ENCODE results near the gene VSX1.
A peak's percentile ranks its signal among the peaks of the same experiment; 100 is the strongest.

Gene VSX1

GRCh38 chr20:25051386-25052155 is 30.4 kb downstream of the VSX1 start:
- no peak for DNase-seq

- DNase-seq: no peak
These were observed 31.2 kb downstream of the VSX1 start for GRCh38 chr20:25050501-25051350.

- DNase-seq: no peak
These were observed 31.9 kb downstream of the VSX1 start for GRCh38 chr20:25050082-25050481.

GRCh38 chr20:25049261-25050060 is 32.5 kb downstream of the VSX1 start:
- no peak for DNase-seq

GRCh38 chr20:25048519-25048952 is 33.4 kb downstream of the VSX1 start:
- DNase-seq: no peak

- DNase-seq: no peak
These were observed 34.2 kb downstream of the VSX1 start for GRCh38 chr20:25047766-25048165.

- no peak for DNase-seq
These were observed 34.9 kb downstream of the VSX1 start for GRCh38 chr20:25046736-25047666.

GRCh38 chr20:25046181-25046641 is 35.7 kb downstream of the VSX1 start:
- no peak for DNase-seq

GRCh38 chr20:25045343-25045712 is 36.6 kb downstream of the VSX1 start:
- DNase-seq: no peak

- no peak for DNase-seq
These were observed 37.1 kb downstream of the VSX1 start for GRCh38 chr20:25044660-25045342.

GRCh38 chr20:25044261-25044560 is 37.7 kb downstream of the VSX1 start:
- no peak for DNase-seq

GRCh38 chr20:25043499-25044260 is 38.3 kb downstream of the VSX1 start:
- no peak for DNase-seq

GRCh38 chr20:25042531-25043498 is 39.1 kb downstream of the VSX1 start:
- no peak for DNase-seq

GRCh38 chr20:25041813-25042530 is 40.0 kb downstream of the VSX1 start:
- DNase-seq: no peak

GRCh38 chr20:25040438-25040831 is 41.5 kb downstream of the VSX1 start:
- DNase-seq: no peak

GRCh38 chr20:25039697-25040437 is 42.1 kb downstream of the VSX1 start:
- DNase-seq: no peak

GRCh38 chr20:25038591-25039015 is 43.3 kb downstream of the VSX1 start:
- DNase-seq: peak; percentile 15

GRCh38 chr20:25038103-25038410 is 43.9 kb downstream of the VSX1 start:
- DNase-seq: no peak
